Mucosa of gallbladder (tissue), 1 donor: ENCODE measurements around the gene LAMA2. TPM values are rescaled to one million over a fixed set of nuclear protein-coding genes. Genes with fewer than 3 reads are reported as not detected.

Source experiments
- DNase-seq: peaks from one replicate; pipeline ENCODE4 v3.0.0-alpha.2; 2020; ENCODE audit warnings: low spot score
- total RNA-seq: library from RNA; stranded (reverse); gene quantifications from one replicate; pipeline ENCODE4 v1.2.1, GENCODE V29; 2021
- donor health status: DM: no; HTN: no; CAD: no.

Gene LAMA2
- total RNA-seq, 1 donor from 2014 or later, result 35.3 TPM

DNA sequence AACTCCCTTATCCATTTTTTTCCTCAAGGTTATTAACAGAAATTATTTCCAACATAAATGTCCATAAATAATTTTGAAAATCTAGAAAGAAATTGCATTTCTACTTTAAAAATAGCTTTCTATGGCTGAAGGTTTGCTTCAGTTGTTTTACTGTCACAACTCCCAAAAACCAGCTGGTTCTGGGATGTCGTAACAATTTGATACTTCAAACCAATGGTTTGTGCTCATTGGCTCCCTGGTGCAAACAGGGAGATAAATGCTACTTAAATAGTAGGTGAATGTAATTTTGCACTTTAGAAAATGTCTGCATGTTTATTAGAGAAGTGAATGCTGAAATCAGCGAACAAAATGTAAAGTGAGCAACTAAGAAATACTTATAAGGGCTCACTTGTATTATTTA lies 31.1 kb downstream of the LAMA2 start:
- DNase-seq, result no peak

DNA sequence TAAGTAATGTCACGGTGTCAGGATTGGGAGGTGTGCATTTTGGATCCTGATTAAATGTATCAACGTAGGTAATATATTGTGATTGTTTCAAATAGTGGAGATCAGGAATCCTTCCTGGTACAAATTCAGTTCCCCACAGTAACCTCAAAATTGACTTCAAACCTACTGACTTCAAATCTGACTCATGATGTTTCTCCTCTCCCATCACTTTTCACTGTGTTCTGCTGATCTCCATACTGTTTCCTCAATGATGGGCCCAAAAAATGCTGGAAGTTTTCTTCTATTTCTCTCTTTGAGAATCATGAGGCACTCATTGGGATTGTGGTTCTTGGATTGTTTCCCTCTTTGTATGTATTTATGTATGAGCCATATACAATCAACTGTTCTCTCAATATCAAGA lies 35.9 kb downstream of the LAMA2 start:
- no peak for DNase-seq

GRCh38 chr6:128919412-128920180 lies 36.7 kb downstream of the LAMA2 start:
- no peak for DNase-seq

- DNase-seq, result no peak
Observed at GRCh38 chr6:128925765-128926164, 42.8 kb downstream of the LAMA2 start.

DNA sequence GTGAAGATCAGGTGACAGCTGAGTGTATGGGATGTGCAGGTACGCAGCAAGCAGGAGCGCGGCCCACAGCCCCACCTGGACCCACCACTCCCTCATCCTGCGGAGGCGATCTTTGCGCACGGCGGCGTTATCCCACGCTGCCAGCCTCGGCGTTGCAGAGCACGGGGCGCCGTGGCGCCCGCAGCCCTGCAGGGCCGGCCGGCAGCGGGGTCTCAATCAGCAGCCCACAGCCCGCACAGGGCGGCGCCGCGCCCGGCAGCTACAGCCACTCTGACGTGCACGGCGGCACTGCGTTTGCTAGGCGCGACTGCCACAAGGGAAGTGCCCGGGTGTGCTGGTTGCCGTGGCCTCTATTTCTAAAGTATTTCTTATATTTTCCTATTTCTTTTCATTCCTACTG lies 46.9 kb downstream of the LAMA2 start:
- DNase-seq, result no peak

GRCh38 chr6:128930321-128930720 lies 47.4 kb downstream of the LAMA2 start:
- no peak for DNase-seq

- no peak for DNase-seq
Observed at GRCh38 chr6:128932061-128932460, 49.1 kb downstream of the LAMA2 start.

DNA sequence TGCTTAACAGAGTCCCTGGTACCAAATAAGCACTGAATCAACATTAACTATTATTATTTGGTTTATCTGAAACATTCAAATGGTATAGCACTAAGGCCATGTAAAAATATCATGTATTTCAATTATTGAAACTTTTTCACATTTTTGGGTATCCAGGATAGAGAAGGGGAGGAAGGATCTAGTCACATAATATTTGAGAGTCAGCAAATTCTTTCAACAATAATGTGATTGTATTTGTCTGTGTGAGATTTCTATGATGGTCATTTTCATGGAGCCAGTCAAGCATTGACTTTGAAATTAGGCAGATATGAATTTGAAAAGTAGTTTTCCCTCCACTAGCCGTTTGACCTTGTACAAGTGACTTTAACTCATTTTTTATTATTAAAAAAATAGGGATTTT lies 67.9 kb downstream of the LAMA2 start:
- no peak for DNase-seq

DNA sequence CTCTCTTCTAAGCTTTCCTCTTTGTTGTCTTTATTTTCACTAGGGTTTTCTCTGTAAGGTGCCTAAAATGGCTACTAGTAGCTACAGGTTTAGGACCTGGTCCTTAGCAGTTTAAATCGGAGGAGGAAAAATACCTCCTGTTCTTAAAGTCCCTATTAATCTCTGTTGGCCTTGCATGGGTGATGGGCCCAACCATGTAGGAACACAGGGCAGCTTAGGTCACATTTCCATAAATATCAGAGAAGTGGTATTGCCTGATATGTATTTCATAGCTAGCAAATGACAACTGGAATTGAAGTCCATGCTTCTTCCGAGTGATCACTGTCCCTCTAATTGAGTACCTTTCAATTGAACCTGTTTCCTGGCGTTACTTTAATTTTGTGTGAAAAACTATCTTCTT lies 70.0 kb downstream of the LAMA2 start:
- DNase-seq, result no peak

GRCh38 chr6:128954308-128955043 lies 71.5 kb downstream of the LAMA2 start:
- DNase-seq, result no peak

DNA sequence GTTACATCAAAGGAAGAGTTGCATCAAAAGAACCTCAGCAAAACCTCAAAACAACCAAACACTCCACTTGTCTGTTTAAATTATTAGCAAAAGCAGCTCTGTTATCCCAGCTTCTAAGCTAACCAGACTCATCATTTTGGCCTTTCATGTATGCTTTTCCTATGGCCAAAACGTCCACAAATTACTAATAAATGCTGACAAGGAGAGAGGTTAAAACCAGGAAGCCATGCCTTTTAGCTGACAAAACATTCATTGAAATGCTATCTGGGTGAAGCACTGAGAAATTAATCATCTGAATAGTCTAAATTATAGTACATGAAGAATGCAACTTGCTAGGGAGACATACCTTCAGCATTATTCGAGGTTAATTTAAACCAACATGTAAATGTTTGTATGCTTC lies 80.6 kb downstream of the LAMA2 start:
- DNase-seq, result no peak

DNA sequence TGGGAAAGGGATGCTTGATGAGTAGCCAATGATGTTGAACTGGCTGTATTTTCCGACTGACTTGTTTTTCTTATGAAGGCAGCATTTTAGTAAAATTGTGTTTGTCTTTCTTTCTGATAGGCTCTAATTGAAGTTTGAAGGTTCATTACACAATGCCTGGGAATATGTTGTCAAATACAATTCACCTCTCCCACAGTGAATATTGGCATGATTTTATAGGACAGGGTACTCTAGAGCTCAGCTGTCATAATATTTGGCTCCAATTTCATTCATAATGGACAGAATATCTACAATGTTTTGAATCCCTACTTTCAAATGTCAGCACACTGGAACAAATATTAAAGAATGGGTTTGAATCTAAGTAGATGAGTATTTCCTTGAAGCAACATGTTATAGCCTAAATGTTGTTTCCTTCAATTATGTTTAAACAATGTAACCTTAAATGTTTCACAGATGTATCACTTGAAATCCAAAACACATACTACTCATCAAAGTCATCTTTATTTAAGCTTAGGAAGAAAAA lies 81.4 kb downstream of the LAMA2 start:
- no peak for DNase-seq

GRCh38 chr6:128964771-128965170 lies 81.8 kb downstream of the LAMA2 start:
- DNase-seq, result no peak

GRCh38 chr6:128966934-128967333 lies 84.0 kb downstream of the LAMA2 start:
- DNase-seq, result no peak

- no peak for DNase-seq
Observed at GRCh38 chr6:128979071-128979470, 96.1 kb downstream of the LAMA2 start.

DNA sequence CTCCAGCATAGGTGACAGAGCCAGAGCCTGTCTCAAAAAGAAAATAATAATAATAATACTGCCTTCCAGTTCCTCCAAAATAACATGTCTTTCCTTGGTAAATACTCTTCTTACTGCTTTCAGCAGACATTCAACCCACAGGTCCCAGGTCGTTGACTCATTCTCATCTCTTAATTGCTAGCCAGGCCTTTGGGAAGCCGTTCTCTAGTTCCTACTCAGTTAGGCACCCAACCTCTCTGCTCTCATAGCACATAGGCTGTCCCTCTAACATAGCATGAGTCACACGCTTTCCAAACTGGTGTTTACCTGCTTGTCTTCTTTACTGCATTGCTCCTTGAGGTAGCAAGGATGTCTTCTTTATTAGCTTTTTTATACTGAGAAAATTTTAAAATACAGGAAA lies 98.8 kb downstream of the LAMA2 start:
- no peak for DNase-seq

- no peak for DNase-seq
Observed at GRCh38 chr6:128990360-128990759, 107.4 kb downstream of the LAMA2 start.

DNA sequence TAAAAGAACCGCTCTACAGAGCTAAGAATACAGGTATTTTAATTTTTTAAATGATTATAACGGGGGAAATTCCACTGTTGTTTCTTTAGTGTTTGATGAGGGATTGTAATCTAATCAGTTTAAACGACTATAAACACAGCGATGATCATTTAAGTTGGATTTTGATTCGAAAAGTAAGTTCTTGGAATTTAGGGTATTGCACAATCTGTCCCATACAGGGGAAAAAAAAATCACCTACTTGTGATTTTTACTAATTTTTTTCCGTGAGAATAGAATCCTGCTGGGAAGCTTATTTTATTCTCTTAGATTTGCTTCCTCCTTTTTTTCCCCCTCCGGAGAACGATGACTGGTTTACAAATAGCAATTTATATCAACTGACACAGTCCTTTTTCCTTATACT lies 108.0 kb downstream of the LAMA2 start:
- no peak for DNase-seq

DNA sequence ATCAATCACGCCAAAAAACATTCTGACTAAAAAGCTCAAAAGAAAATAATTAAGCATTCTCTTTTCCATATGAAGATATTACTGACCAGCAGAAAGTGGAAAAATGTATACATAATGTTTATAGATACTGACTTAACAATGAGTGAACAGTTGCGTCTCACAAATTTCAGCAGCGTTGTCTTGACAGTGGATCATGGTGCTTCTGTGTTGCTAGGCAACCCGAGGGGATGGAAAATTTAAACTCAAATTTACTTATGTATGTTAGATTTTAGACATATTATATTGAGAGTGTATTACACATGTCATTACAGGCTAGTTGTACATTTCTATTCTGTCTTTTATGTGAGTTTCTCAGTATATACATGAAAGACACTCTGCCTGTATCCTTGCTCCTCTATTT lies 110.2 kb downstream of the LAMA2 start:
- no peak for DNase-seq

- DNase-seq, result no peak
Observed at GRCh38 chr6:128997880-128998279, 114.9 kb downstream of the LAMA2 start.

GRCh38 chr6:129006724-129007514 lies 124.0 kb downstream of the LAMA2 start:
- DNase-seq, result no peak

- no peak for DNase-seq
Observed at GRCh38 chr6:129007701-129008373, 124.9 kb downstream of the LAMA2 start.
